SK-N-SH (cell line): ENCODE measurements around the gene PDE8A. TPM values are rescaled to one million over a fixed set of nuclear protein-coding genes. Genes with fewer than 3 reads are reported as not detected.

Source experiments
- CTCF ChIA-PET: fragments of 300-600, 350-600 bp; formaldehyde crosslinking; extraction: SDS; loops from one replicate; lab custom pipeline; 2021; lab: Yijun Ruan, JAX
- POLR2A ChIA-PET: fragments of 350-600 bp; sonication (Branson Sonifier 250); formaldehyde crosslinking; extraction: SDS; loops from one replicate; lab custom pipeline; 2020; ENCODE audit warnings: antibody characterized with exemption, inconsistent platforms; lab: Yijun Ruan, JAX
- DNase-seq: peaks from one replicate; pipeline ENCODE4 v3.0.0; 2012
- H2AFZ ChIP-seq: fragments of 200-600 bp; sonication (generic); 2 replicates; pipeline ENCODE4 v1.8.1; 2016; ENCODE audit warnings: antibody characterized with exemption, mild to moderate bottlenecking, low read depth
- H3F3A ChIP-seq: fragments of 200-600 bp; sonication (generic); replicated peaks from 2 replicates; pipeline ENCODE3; 2016; ENCODE audit warnings: antibody characterized with exemption, mild to moderate bottlenecking; ENCODE audit not compliant: insufficient read depth
- H3K27ac ChIP-seq, 2 experiments: fragments of 200-500 bp in 1 of 2; fragments of 200-600 bp in 1 of 2; sonication (Bioruptor generic) in 1 of 2; sonication (generic), shearing (Covaris generic) in 1 of 2; 2 replicates each; pipeline versions ENCODE4 v1.5.1 to v1.6.1; 2014 to 2016; ENCODE audit warnings: low read depth in 2 of 2, inconsistent platforms in 1 of 2, low read length in 1 of 2, mild to moderate bottlenecking in 1 of 2, mixed read lengths in 1 of 2
- H3K27me3 ChIP-seq: fragments of 200-600 bp; sonication (generic), shearing (Covaris generic); 2 replicates; pipeline ENCODE4 v1.6.1; 2016; ENCODE audit warnings: mixed run types; ENCODE audit not compliant: insufficient read depth
- H3K36me3 ChIP-seq, 2 experiments: fragments of 200-500 bp in 1 of 2; fragments of 200-600 bp in 1 of 2; sonication (Bioruptor generic) in 1 of 2; sonication (generic) in 1 of 2; replicated peaks in 1 of 2; 2 replicates each; pipeline versions ENCODE3 to v1.5.1; 2014 to 2016; ENCODE audit warnings: low read length in 1 of 2, mild to moderate bottlenecking in 1 of 2; ENCODE audit not compliant: insufficient read depth in 2 of 2, control insufficient read depth in 1 of 2
- H3K4me1 ChIP-seq, 2 experiments: fragments of 200-500 bp in 1 of 2; fragments of 200-600 bp in 1 of 2; sonication (Bioruptor generic) in 1 of 2; sonication (generic), shearing (Covaris generic) in 1 of 2; 2 replicates each; pipeline versions ENCODE4 v1.5.1 to v1.6.1; 2014 to 2016; ENCODE audit warnings: low read depth in 1 of 2, low read length in 1 of 2, mixed run types in 1 of 2; ENCODE audit not compliant: insufficient read depth in 2 of 2, control insufficient read depth in 1 of 2
- H3K4me2 ChIP-seq: fragments of 200-600 bp; sonication (generic), shearing (Covaris generic); 2 replicates; pipeline ENCODE4 v1.6.1; 2017; ENCODE audit warnings: mixed run types
- H3K4me3 ChIP-seq, 2 experiments: fragments of 200-500 bp in 1 of 2; fragments of 200-600 bp in 1 of 2; sonication (Bioruptor generic) in 1 of 2; sonication (generic), shearing (Covaris generic) in 1 of 2; 2 replicates each; pipeline versions ENCODE4 v1.5.1 to v1.8.1; 2014 to 2016; ENCODE audit warnings: low read depth in 2 of 2, inconsistent platforms in 1 of 2, low read length in 1 of 2, mild to moderate bottlenecking in 1 of 2, mixed read lengths in 1 of 2, moderate library complexity in 1 of 2
- H3K79me2 ChIP-seq: fragments of 200-600 bp; sonication (generic); 2 replicates; pipeline ENCODE4 v1.8.1; 2017; ENCODE audit warnings: mild to moderate bottlenecking; ENCODE audit not compliant: insufficient read depth
- H3K9ac ChIP-seq: fragments of 200-600 bp; sonication (generic); 2 replicates; pipeline ENCODE4 v1.6.1; 2017; ENCODE audit warnings: mixed run types
- H3K9me2 ChIP-seq: fragments of 200-600 bp; sonication (generic); 2 replicates; pipeline ENCODE4 v1.6.1; 2017; ENCODE audit warnings: mixed run types
- H3K9me3 ChIP-seq: fragments of 200-600 bp; sonication (generic); 2 replicates; pipeline ENCODE4 v1.6.1; 2017; ENCODE audit warnings: mixed run types, mild to moderate bottlenecking, moderate library complexity
- H4K20me1 ChIP-seq: fragments of 200-600 bp; sonication (generic); 2 replicates; pipeline ENCODE4 v1.6.1; 2017; ENCODE audit warnings: mild to moderate bottlenecking, mixed run types; ENCODE audit not compliant: insufficient read depth
- CHD2 ChIP-seq: fragments of 150-350 bp; IDR thresholded peaks from 2 replicates; pipeline ENCODE4 v1.6.1; 2018; ENCODE audit warnings: low read length; ENCODE audit not compliant: partially characterized antibody
- EP300 ChIP-seq, 2 experiments: IDR thresholded peaks; 2 replicates each; pipeline versions ENCODE4 v1.4.0 to v1.6.1; 2012; ENCODE audit warnings: borderline replicate concordance in 1 of 2, low read depth in 1 of 2, low read length in 1 of 2
- EZH2phosphoT487 ChIP-seq: fragments of 200-600 bp; sonication (generic); IDR thresholded peaks from 2 replicates; pipeline ENCODE4 v1.6.1; 2017; ENCODE audit warnings: low read depth, mixed run types, mild to moderate bottlenecking, antibody characterized with exemption, moderate library complexity, borderline replicate concordance
- FOSL2 ChIP-seq: IDR thresholded peaks from 2 replicates; pipeline ENCODE4 v1.4.0; 2012; ENCODE audit warnings: low read depth, mild to moderate bottlenecking, moderate library complexity, borderline replicate concordance
- JUND ChIP-seq: IDR thresholded peaks from 2 replicates; pipeline ENCODE4 v1.4.0; 2012
- MEF2A ChIP-seq: IDR thresholded peaks from 2 replicates; pipeline ENCODE4 v1.4.0; 2012; ENCODE audit warnings: low read depth, borderline replicate concordance
- POLR2AphosphoS5 ChIP-seq: IDR thresholded peaks from 2 replicates; pipeline ENCODE4 v1.6.1; 2012; ENCODE audit warnings: low read depth, low read length
- RAD21 ChIP-seq: IDR thresholded peaks from 2 replicates; pipeline ENCODE4 v1.6.1; 2012; ENCODE audit warnings: mild to moderate bottlenecking, low read length
- RCOR1 ChIP-seq: fragments of 150-350 bp; IDR thresholded peaks from 2 replicates; pipeline ENCODE4 v1.6.1; 2017; ENCODE audit warnings: antibody characterized with exemption, low read length
- RXRA ChIP-seq: IDR thresholded peaks from 2 replicates; pipeline ENCODE4 v1.4.0; 2012; ENCODE audit warnings: low read depth, mild to moderate bottlenecking, borderline replicate concordance
- SMC3 ChIP-seq: IDR thresholded peaks from 2 replicates; pipeline ENCODE4 v1.6.1; 2012; ENCODE audit warnings: low read depth, low read length, improper control_type of control experiment
- WGBS: methylation state at CpG from one replicate; pipeline ENCODE4 v1.1.6; 2017; ENCODE audit warnings: low lambda C conversion rate; 5-methylcytosine and 5-hydroxymethylcytosine counted together
- polyA plus RNA-seq, 3 experiments: library from polyadenylated mRNA; depleted of rRNA; stranded (reverse); fragments of >200 nt; gene quantifications; 2 replicates each; pipeline ENCODE4 v1.2.3, GENCODE V29; 2012
- TF ChIP-seq, protein P1 (sequence below): fragments of 150-350 bp; IDR thresholded peaks from 2 replicates; pipeline ENCODE4 v1.6.1; 2017; ENCODE audit warnings: antibody characterized with exemption, low read length, low read depth, borderline replicate concordance
- TF ChIP-seq, protein P2 (sequence below): IDR thresholded peaks from 2 replicates; pipeline ENCODE4 v1.4.0; 2012; ENCODE audit warnings: low read depth
- TF ChIP-seq, protein P3 (sequence below): fragments of 150-350 bp; IDR thresholded peaks from 2 replicates; pipeline ENCODE4 v1.6.1; 2016; ENCODE audit warnings: mild to moderate bottlenecking, low read depth, low read length

The PDE8A gene
- polyA plus RNA-seq, 1 of the 3 experiments (the other 2 are of a cell fraction): 13.4 TPM

DNA sequence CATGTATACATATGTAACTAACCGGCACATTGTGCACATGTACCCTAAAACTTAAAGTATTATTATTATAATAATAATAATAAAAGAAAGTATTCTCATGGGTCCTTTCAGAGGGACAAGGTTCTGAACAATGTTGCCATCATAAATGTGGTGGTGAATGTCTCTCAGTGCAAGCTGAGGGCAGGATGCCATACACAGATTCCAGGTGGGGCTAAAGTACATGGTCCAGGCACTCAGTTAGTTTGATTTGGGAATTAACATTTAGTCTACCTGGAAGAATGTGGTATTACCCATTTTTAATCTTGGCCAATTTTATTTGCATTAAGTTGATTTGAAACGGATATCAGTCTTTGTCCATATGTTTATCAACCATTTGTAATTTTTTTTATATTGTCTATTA lies 24.5 kb downstream of the PDE8A start:
- H3K36me3 ChIP-seq: no peaks in the 10 kb centered on the region
- no peak for DNase-seq
- H3K4me1 ChIP-seq: peaks cover 5 to 18% of the 10 kb centered on the region in 2 experiments; a peak in 2 of 4 replicates
- POLR2A ChIA-PET: no interaction called here
- H3F3A ChIP-seq: no peaks in the 10 kb centered on the region
- no peaks in the 10 kb centered on the region for H3K9me2 ChIP-seq
- H3K27ac ChIP-seq: no peak overlapping the region
- 92% methylated on average over 2 of the region's 2 CpGs for WGBS
- no peak overlapping the region for H3K4me2 ChIP-seq
- peaks cover 22% of the 10 kb centered on the region; the same call in 1 of the 2 replicates for H4K20me1 ChIP-seq
- H2AFZ ChIP-seq: no peak overlapping the region
- no peaks in the 10 kb centered on the region for H3K27me3 ChIP-seq
- H3K9me3 ChIP-seq: no peaks in the 10 kb centered on the region
- TF ChIP-seq MEF2A (no peak), RAD21 (no peak), POLR2AphosphoS5 (no peak), RCOR1 (no peak), EZH2phosphoT487 (no peak), JUND (no peak), SMC3 (no peak), EP300 (IDR thresholded peaks at IDR 0.05; ENCODE audit: borderline replicate concordance in 1 of 2, low read depth in 1 of 2, low read length in 1 of 2) (no peak), FOSL2 (no peak)
- TF ChIP-seq, protein P1, sequence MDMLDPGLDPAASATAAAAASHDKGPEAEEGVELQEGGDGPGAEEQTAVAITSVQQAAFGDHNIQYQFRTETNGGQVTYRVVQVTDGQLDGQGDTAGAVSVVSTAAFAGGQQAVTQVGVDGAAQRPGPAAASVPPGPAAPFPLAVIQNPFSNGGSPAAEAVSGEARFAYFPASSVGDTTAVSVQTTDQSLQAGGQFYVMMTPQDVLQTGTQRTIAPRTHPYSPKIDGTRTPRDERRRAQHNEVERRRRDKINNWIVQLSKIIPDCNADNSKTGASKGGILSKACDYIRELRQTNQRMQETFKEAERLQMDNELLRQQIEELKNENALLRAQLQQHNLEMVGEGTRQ: no peak
- no peak overlapping the region for H3K9ac ChIP-seq
- no peak overlapping the region for H3K4me3 ChIP-seq
- H3K79me2 ChIP-seq: peaks cover 92% of the 10 kb centered on the region
- CTCF ChIA-PET: interaction anchor here (0.6 to 1.4 kb wide), 2 partner anchors 51 to 59 kb away, joined by 3 read pairs; no protein-coding TSS in a partner anchor

DNA sequence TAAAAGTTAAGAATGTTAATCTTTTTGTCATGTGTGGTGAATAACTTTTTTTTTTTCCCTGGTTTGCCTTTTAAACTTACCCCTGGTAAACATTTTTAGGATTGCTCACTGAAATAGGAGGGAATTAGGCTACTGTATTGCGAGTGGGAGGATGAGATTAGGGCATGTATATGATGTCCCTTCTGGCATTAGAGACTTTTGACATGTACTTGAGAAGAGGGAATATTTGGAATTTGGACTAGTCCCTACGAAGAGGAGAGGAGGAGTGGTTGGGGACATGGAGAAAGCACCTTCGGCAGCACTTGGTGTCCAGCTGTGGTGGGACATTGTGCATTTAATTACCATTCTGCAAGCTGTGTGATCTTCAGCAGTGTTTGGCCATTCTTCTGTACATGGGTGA lies 25.0 kb downstream of the PDE8A start:
- Histone ChIP-seq H3K4me3 (no peak overlapping the region), H3K27ac (no peak overlapping the region), H2AFZ (no peak overlapping the region), H3K36me3 (no peaks in the 10 kb centered on the region), H3K9me2 (no peaks in the 10 kb centered on the region), H3K9ac (no peak overlapping the region), H3K9me3 (no peaks in the 10 kb centered on the region), H3K4me1 (peaks cover 5 to 19% of the 10 kb centered on the region in 2 experiments; a peak in 2 of 4 replicates), H4K20me1 (peaks cover 22% of the 10 kb centered on the region; the same call in 1 of the 2 replicates), H3K4me2 (no peak overlapping the region), H3F3A (no peaks in the 10 kb centered on the region), H3K79me2 (peaks cover 92% of the 10 kb centered on the region), H3K27me3 (no peaks in the 10 kb centered on the region)
- CTCF ChIA-PET: interaction anchor here (0.8 to 2.0 kb wide), 3 partner anchors 16 to 419 kb away, joined by 3 to 8 read pairs (median 3); no protein-coding TSS in a partner anchor
- DNase-seq: no peak
- TF ChIP-seq, protein P2, sequence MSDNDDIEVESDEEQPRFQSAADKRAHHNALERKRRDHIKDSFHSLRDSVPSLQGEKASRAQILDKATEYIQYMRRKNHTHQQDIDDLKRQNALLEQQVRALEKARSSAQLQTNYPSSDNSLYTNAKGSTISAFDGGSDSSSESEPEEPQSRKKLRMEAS: no peak
- TF ChIP-seq, protein P3, sequence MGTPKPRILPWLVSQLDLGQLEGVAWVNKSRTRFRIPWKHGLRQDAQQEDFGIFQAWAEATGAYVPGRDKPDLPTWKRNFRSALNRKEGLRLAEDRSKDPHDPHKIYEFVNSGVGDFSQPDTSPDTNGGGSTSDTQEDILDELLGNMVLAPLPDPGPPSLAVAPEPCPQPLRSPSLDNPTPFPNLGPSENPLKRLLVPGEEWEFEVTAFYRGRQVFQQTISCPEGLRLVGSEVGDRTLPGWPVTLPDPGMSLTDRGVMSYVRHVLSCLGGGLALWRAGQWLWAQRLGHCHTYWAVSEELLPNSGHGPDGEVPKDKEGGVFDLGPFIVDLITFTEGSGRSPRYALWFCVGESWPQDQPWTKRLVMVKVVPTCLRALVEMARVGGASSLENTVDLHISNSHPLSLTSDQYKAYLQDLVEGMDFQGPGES: no peak
- TF ChIP-seq CHD2 (no peak), RXRA (no peak), POLR2AphosphoS5 (no peak), SMC3 (no peak)
- WGBS: 97% methylated on average over 3 of the region's 3 CpGs
- POLR2A ChIA-PET: interaction anchor here (0.6 kb wide), 1 partner anchor 405 kb away, joined by 3 read pairs; no protein-coding TSS in a partner anchor
